K562 (cell line): Measurements from ENCODE around the gene KCNT1. TPM values are rescaled to one million over a fixed set of nuclear protein-coding genes. Genes with fewer than 3 reads are reported as not detected.

Experiments
- ATAC-seq: fragments of 200-7000 bp; cut with Tn5 transposase; 3 replicates; pipeline ENCODE4 v1.9.1; 2020; ENCODE audit warnings: moderate library complexity
- BruUV-seq: library from RNA; stranded (reverse); fragments of 400-500 nt; replicated peaks from 2 replicates; lab custom pipeline; 2021; lab: Mats Ljungman, UMichigan
- CTCF ChIA-PET: fragments of 300-600 bp; formaldehyde crosslinking; extraction: SDS; loops from one replicate; lab custom pipeline; 2021; ENCODE audit warnings: low intra/inter-chr PET ratio; lab: Yijun Ruan, JAX
- POLR2A ChIA-PET: fragments of 300-600, 350-650 bp; sonication (Branson Sonifier 250); formaldehyde crosslinking; extraction: SDS; loops from one replicate; lab custom pipeline; 2021; ENCODE audit warnings: antibody characterized with exemption, inconsistent platforms; lab: Yijun Ruan, JAX
- DNase-seq, 4 experiments: peaks; one replicate each; pipeline versions ENCODE4 v3.0.0 to v3.0.0-alpha.2; 2011 to 2018; ENCODE audit warnings: low spot score in 3 of 4, mixed read lengths in 3 of 4; ENCODE audit errors: extremely low read depth in 1 of 4
- FAIRE-seq: peaks from 2 replicates; lab custom pipeline; 2011; peaks lifted over from hg19 to GRCh38; lab: Jason Lieb, UNC
- H2AFZ ChIP-seq: 2 replicates; pipeline ENCODE4 v1.6.0; 2011; ENCODE audit warnings: low read depth, low read length, control low read depth, inconsistent platforms
- H3K27ac ChIP-seq: fragments of 200-600 bp; 3 replicates; pipeline ENCODE4 v1.8.0; 2011; ENCODE audit warnings: low read depth, mild to moderate bottlenecking, control low read depth, inconsistent platforms, low read length, moderate library complexity, mixed read lengths; ENCODE audit errors: extremely low read depth
- H3K27me3 ChIP-seq, 2 experiments: fragments of 300-600 bp in 1 of 2; 2 replicates in 1 of 2; 3 replicates in 1 of 2; pipeline versions ENCODE4 v1.6.0 to v1.8.0; 2011; ENCODE audit warnings: inconsistent platforms in 2 of 2, low read length in 2 of 2, mild to moderate bottlenecking in 1 of 2, mixed read lengths in 1 of 2, moderate library complexity in 1 of 2; ENCODE audit not compliant: control insufficient read depth in 2 of 2, insufficient read depth in 2 of 2
- H3K36me3 ChIP-seq: fragments of 300-600 bp; 3 replicates; pipeline ENCODE4 v1.8.0; 2011; ENCODE audit warnings: mild to moderate bottlenecking, low read length, inconsistent platforms; ENCODE audit not compliant: control insufficient read depth, insufficient read depth
- H3K4me1 ChIP-seq, 2 experiments: fragments of 200-600 bp in 1 of 2; replicated peaks in 1 of 2; 2 replicates in 1 of 2; 3 replicates in 1 of 2; pipeline versions ENCODE4 v1.5.1 to v1.8.0; 2011; ENCODE audit warnings: inconsistent platforms in 2 of 2, low read length in 2 of 2, mild to moderate bottlenecking in 1 of 2, mixed read lengths in 1 of 2, moderate library complexity in 1 of 2; ENCODE audit not compliant: control insufficient read depth in 2 of 2, insufficient read depth in 2 of 2
- H3K4me2 ChIP-seq: 2 replicates; pipeline ENCODE4 v1.6.1; 2011; ENCODE audit warnings: low read length, control low read depth, inconsistent platforms, mixed read lengths; ENCODE audit not compliant: insufficient read depth
- H3K4me3 ChIP-seq: fragments of 200-600 bp; sonication (generic), shearing (Covaris generic); 2 replicates; pipeline ENCODE4 v1.5.1; 2016; ENCODE audit warnings: control low read depth, inconsistent platforms
- H3K79me2 ChIP-seq: fragments of 200-600 bp; 3 replicates; pipeline ENCODE4 v1.8.0; 2011; ENCODE audit warnings: low read length, inconsistent platforms; ENCODE audit not compliant: control insufficient read depth, insufficient read depth
- H3K9ac ChIP-seq, 2 experiments: 2 replicates each; pipeline versions ENCODE4 v1.6.0 to v1.6.1; 2011; ENCODE audit warnings: low read depth in 2 of 2, low read length in 2 of 2, control low read depth in 1 of 2, inconsistent platforms in 1 of 2, mild to moderate bottlenecking in 1 of 2, mixed read lengths in 1 of 2; ENCODE audit not compliant: insufficient read depth in 1 of 2
- H3K9me1 ChIP-seq: one replicate; pipeline ENCODE4 v1.6.0; 2011; ENCODE audit warnings: inconsistent platforms, mild to moderate bottlenecking, low read length, moderate library complexity; ENCODE audit not compliant: control insufficient read depth, insufficient read depth
- H3K9me3 ChIP-seq: replicated peaks from 2 replicates; pipeline ENCODE4 v1.5.1; 2011; ENCODE audit warnings: low read depth, low read length, inconsistent platforms; ENCODE audit not compliant: control insufficient read depth, insufficient read depth
- H4K20me1 ChIP-seq: replicated peaks from 2 replicates; pipeline ENCODE4 v1.6.1; 2011; ENCODE audit warnings: low read length, inconsistent platforms, mixed read lengths; ENCODE audit not compliant: control insufficient read depth, insufficient read depth
- BMI1 ChIP-seq: fragments of 150-350 bp; IDR thresholded peaks from 2 replicates; pipeline ENCODE4 v1.6.1; 2014; ENCODE audit warnings: low read length
- ELK3 ChIP-seq: fragments of 450-650 bp; formaldehyde crosslinking; IDR thresholded peaks from 2 replicates; pipeline ENCODE4 v1.4.0; 2020; ENCODE audit warnings: mild to moderate bottlenecking
- HDAC1 ChIP-seq, 2 experiments: fragments of 450-650 bp; IDR thresholded peaks; 2 replicates each; pipeline ENCODE4 v1.6.1; 2016 to 2017; ENCODE audit warnings: inconsistent platforms in 1 of 2, mild to moderate bottlenecking in 1 of 2, moderate library complexity in 1 of 2
- HDAC3 ChIP-seq: fragments of 450-650 bp; IDR thresholded peaks from 2 replicates; pipeline ENCODE4 v1.6.1; 2018; ENCODE audit warnings: borderline replicate concordance, mild to moderate bottlenecking, moderate library complexity; ENCODE audit not compliant: partially characterized antibody
- ILK ChIP-seq: fragments of 450-650 bp; IDR thresholded peaks from 2 replicates; pipeline ENCODE4 v1.6.1; 2016; ENCODE audit warnings: missing genetic modification characterization, low read depth, mild to moderate bottlenecking, missing compliant biosample characterization, moderate library complexity, borderline replicate concordance
- MYC ChIP-seq, 2 experiments: fragments of 250-450 bp in 1 of 2; sonication (Bioruptor Pico) in 1 of 2; IDR thresholded peaks; 2 replicates each; pipeline versions ENCODE4 v1.5.1 to v1.6.1; 2012 to 2021; ENCODE audit warnings: low read depth in 2 of 2, borderline replicate concordance in 1 of 2, improper control_type of control experiment in 1 of 2, low read length in 1 of 2, mild to moderate bottlenecking in 1 of 2, moderate library complexity in 1 of 2
- SMARCA4 ChIP-seq: fragments of 450-650 bp; IDR thresholded peaks from 2 replicates; pipeline ENCODE4 v1.6.1; 2016
- SUPT5H ChIP-seq: fragments of 450-650 bp; IDR thresholded peaks from 2 replicates; pipeline ENCODE4 v1.6.1; 2016
- ZNF217 ChIP-seq: sonication (generic); formaldehyde crosslinking; IDR thresholded peaks from 2 replicates; pipeline ENCODE4 v1.8.0; 2022; ENCODE audit warnings: mild to moderate bottlenecking, missing genetic modification reagents
- ZNF23 ChIP-seq: fragments of 250-450 bp; sonication (Bioruptor Pico); IDR thresholded peaks from 2 replicates; pipeline ENCODE4 v1.4.0; 2020; ENCODE audit warnings: mild to moderate bottlenecking
- WGBS: fragments of 100-300 bp; shearing (Covaris generic); methylation state at CpG from one replicate; pipeline ENCODE4 v1.1.6; 2016; ENCODE audit warnings: low coverage, mixed read lengths; ENCODE audit not compliant: insufficient coverage; ENCODE audit errors: missing lambda C conversion rate; 5-methylcytosine and 5-hydroxymethylcytosine counted together
- in situ Hi-C: fragments of 300-500 bp; cut with MboI; formaldehyde crosslinking; loops from 4 replicates; pipeline ENCODE4 v1.15.0; 2018; ENCODE audit warnings: inconsistent platforms, mixed read lengths
- intact Hi-C: fragments of 100-400 bp; cut with micrococcal nuclease; formaldehyde crosslinking; loops from 2 replicates; pipeline ENCODE4 v1.14.2; 2022
- polyA plus RNA-seq, 8 experiments: library from polyadenylated mRNA; depleted of rRNA in 4 of 8; stranded (reverse) in 5 of 8; unstranded in 3 of 8; fragments of >200 nt; fragmentation: Nextera tagmentation in 2 of 8; fragmentation: Illumina TruSeq in 1 of 8; extraction: Ambion mirVana in 2 of 8; extraction: Trizol in 1 of 8; gene quantifications; 2 replicates each; pipeline versions ENCODE4 v1.2.1 to v1.2.3, GENCODE V29; 2011 to 2014; ENCODE audit warnings: inconsistent platforms in 1 of 8, missing spikeins in 1 of 8
- total RNA-seq, 7 experiments: library from RNA; depleted of rRNA in 6 of 7; stranded (reverse); fragments of >200 nt in 6 of 7; fragmentation: Illumina TruSeq in 2 of 7; extraction: Trizol in 2 of 7; gene quantifications; 2 replicates each; pipeline versions ENCODE4 v1.2.1 to v1.2.3, GENCODE V29; 2011 to 2021; ENCODE audit warnings: low replicate concordance in 1 of 7
- TF ChIP-seq, protein P1 (sequence below): fragments of 450-650 bp; IDR thresholded peaks from 2 replicates; pipeline ENCODE4 v1.6.1; 2016

KCNT1 gene
- total and polyA plus RNA-seq, 9 of the 15 experiments (the other 6 are each of a cell fraction or from before 2014, with no cell fraction given): 0.05 TPM; not detected in 8

DNA sequence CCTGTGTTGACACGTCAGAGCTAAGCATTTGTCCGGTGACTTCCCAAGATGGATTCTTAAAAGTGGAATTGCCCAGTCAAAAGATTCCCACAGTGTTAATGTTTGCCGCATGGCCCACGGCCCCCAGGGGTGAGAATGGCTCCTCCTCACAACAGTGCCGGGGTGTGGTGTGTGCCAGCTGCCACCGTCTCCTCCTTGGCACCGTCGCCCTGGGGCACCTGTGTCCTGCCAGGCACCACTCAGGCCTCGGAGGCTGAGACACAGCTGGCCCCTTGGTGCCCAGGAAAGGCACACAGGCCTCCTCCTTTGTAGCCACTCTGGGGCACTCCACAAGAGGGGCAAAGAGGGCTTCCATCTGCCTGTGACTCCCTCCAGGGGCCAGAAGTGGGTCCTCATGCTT is 4.3 kb downstream of the KCNT1 start:
- no peak overlapping the region for H3K27ac ChIP-seq
- ATAC-seq (no peak), FAIRE-seq (no peak), DNase-seq (no peak)
- H4K20me1 ChIP-seq: peaks cover 3% of the 10 kb centered on the region
- H3K9me1 ChIP-seq: no peaks in the 10 kb centered on the region
- H3K9ac ChIP-seq: no peak overlapping the region; a peak in 1 of 4 replicates
- no peak overlapping the region for H2AFZ ChIP-seq
- H3K79me2 ChIP-seq: no peaks in the 10 kb centered on the region
- TF ChIP-seq, protein P1, sequence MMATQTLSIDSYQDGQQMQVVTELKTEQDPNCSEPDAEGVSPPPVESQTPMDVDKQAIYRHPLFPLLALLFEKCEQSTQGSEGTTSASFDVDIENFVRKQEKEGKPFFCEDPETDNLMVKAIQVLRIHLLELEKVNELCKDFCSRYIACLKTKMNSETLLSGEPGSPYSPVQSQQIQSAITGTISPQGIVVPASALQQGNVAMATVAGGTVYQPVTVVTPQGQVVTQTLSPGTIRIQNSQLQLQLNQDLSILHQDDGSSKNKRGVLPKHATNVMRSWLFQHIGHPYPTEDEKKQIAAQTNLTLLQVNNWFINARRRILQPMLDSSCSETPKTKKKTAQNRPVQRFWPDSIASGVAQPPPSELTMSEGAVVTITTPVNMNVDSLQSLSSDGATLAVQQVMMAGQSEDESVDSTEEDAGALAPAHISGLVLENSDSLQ: no peak
- WGBS: 3% methylated on average over 7 of the region's 9 CpGs
- no peak overlapping the region for H3K4me2 ChIP-seq
- H3K4me3 ChIP-seq: no peak overlapping the region
- peaks cover 5 to 47% of the 10 kb centered on the region in 2 experiments; a peak in 4 of 5 replicates for H3K27me3 ChIP-seq
- H3K36me3 ChIP-seq: no peaks in the 10 kb centered on the region
- intact Hi-C loops (loop anchor here (10.0 kb wide), 1 partner anchor 89 kb away; no protein-coding TSS in a partner anchor), in situ Hi-C loops (no loop called here)
- no peaks in the 10 kb centered on the region for H3K9me3 ChIP-seq
- BruUV-seq: no TSS peak
- POLR2A ChIA-PET: interaction anchor here (0.6 kb wide), 1 partner anchor 822 kb away, joined by 3 read pairs; no protein-coding TSS in a partner anchor
- CTCF ChIA-PET: no interaction called here
- peaks cover 0 to 30% of the 10 kb centered on the region in 2 experiments; a peak in 2 of 5 replicates for H3K4me1 ChIP-seq

- intact Hi-C loops: loop anchor here (10.0 kb wide), 1 partner anchor 87 kb away; no protein-coding TSS in a partner anchor
- peaks cover 5 to 58% of the 10 kb centered on the region in 2 experiments; a peak in 4 of 5 replicates for H3K27me3 ChIP-seq
- no peaks in the 10 kb centered on the region for H3K36me3 ChIP-seq
- no peaks in the 10 kb centered on the region for H3K9me3 ChIP-seq
- in situ Hi-C loops: no loop called here
- no peak overlapping the region for H3K27ac ChIP-seq
- H2AFZ ChIP-seq: no peak overlapping the region
- FAIRE-seq: no peak
- H3K9me1 ChIP-seq: no peaks in the 10 kb centered on the region
- H4K20me1 ChIP-seq: peaks cover 3% of the 10 kb centered on the region
- POLR2A ChIA-PET: interaction anchor here (0.6 kb wide), 2 partner anchors 31 to 220 kb away, joined by 3 read pairs; no protein-coding TSS in a partner anchor
- no peak for DNase-seq
- 3% methylated on average over 19 of the region's 23 CpGs for WGBS
- H3K4me3 ChIP-seq: no peak overlapping the region
- H3K4me1 ChIP-seq: peaks cover 0 to 18% of the 10 kb centered on the region in 2 experiments; a peak in 1 of 5 replicates
- no peak overlapping the region for H3K9ac ChIP-seq
- BruUV-seq: no TSS peak
- no peak overlapping the region for H3K4me2 ChIP-seq
- CTCF ChIA-PET: no interaction called here
- H3K79me2 ChIP-seq: no peaks in the 10 kb centered on the region
- no peak for ATAC-seq
- TF ChIP-seq ELK3 (no peak), MYC (IDR thresholded peaks at IDR 0.05; ENCODE audit: low read depth, low read length) (no peak), MYC (CRISPR knock-in tag; IDR thresholded peaks at IDR 0.05; ENCODE audit: borderline replicate concordance, low read depth) (no peak), HDAC3 (no peak), SUPT5H (no peak), ZNF217 (CRISPR knock-in tag) (no peak), ZNF23 (CRISPR knock-in tag) (no peak), HDAC1 (IDR thresholded peaks at IDR 0.05) (no peak), ILK (tag) (no peak), BMI1 (no peak), SMARCA4 (no peak)
Measured at GRCh38 chr9:135707252-135708138, 5.5 kb downstream of the KCNT1 start.
